IPS DF 6.9 (cell line): Measurements from ENCODE around the gene ANXA1.

ENCODE experiments used
- DNase-seq: peaks from one replicate; pipeline ENCODE4 v3.0.0-alpha.2; 2013; ENCODE audit warnings: low read depth, low spot score
- H3K27ac ChIP-seq: one replicate; pipeline ENCODE4 v1.5.1; 2013; ENCODE audit warnings: low read length, control low read depth
- H3K27me3 ChIP-seq: 2 replicates; pipeline ENCODE4 v1.6.1; 2013; ENCODE audit warnings: mild to moderate bottlenecking, low read length; ENCODE audit not compliant: control insufficient read depth, insufficient read depth
- H3K36me3 ChIP-seq: 2 replicates; pipeline ENCODE4 v1.6.1; 2013; ENCODE audit warnings: low read length; ENCODE audit not compliant: control insufficient read depth, insufficient read depth
- H3K4me1 ChIP-seq: 2 replicates; pipeline ENCODE4 v1.6.1; 2013; ENCODE audit warnings: low read length; ENCODE audit not compliant: control insufficient read depth, insufficient read depth
- H3K4me3 ChIP-seq: 2 replicates; pipeline ENCODE4 v1.5.1; 2013; ENCODE audit warnings: mild to moderate bottlenecking, low read length
- H3K9me3 ChIP-seq: 2 replicates; pipeline ENCODE4 v1.6.1; 2013; ENCODE audit warnings: low read length, inconsistent platforms; ENCODE audit not compliant: control insufficient read depth, insufficient read depth
- WGBS: extraction: QIAGEN DNeasy Blood & Tissue Kit; methylation state at CpG from one replicate; pipeline ENCODE4 v1.1.7; 2013; ENCODE audit warnings: mixed read lengths, missing lambda C conversion rate; ENCODE audit not compliant: insufficient read length, insufficient coverage; 5-methylcytosine and 5-hydroxymethylcytosine counted together

The ANXA1 gene

DNA sequence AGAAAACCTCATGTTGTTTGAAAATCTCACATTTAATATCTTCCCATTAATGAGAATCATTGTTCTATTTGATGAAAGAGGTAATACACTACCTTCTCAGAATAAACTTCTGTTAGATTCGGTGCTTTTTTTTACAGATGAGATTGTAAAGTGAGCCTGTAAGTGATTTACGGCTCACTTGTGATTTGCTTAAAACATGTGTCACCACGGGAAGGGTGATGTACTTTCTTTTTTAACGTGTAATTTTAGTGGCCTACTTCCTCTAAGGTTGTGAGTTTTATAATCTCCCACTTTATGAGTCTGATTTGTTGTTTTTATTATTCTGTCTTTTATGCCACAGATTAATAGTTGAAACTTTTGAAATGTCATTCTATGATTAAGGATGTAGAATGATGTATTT, 15.9 kb downstream of the ANXA1 start:
- WGBS: no CpG with 5 or more reads among the region's 4 CpGs
- Histone ChIP-seq H3K4me3 (no peak overlapping the region), H3K9me3 (no peaks in the 10 kb centered on the region), H3K36me3 (no peaks in the 10 kb centered on the region), H3K27ac (no peak overlapping the region), H3K27me3 (no peaks in the 10 kb centered on the region), H3K4me1 (no peaks in the 10 kb centered on the region)
- no peak for DNase-seq

DNA sequence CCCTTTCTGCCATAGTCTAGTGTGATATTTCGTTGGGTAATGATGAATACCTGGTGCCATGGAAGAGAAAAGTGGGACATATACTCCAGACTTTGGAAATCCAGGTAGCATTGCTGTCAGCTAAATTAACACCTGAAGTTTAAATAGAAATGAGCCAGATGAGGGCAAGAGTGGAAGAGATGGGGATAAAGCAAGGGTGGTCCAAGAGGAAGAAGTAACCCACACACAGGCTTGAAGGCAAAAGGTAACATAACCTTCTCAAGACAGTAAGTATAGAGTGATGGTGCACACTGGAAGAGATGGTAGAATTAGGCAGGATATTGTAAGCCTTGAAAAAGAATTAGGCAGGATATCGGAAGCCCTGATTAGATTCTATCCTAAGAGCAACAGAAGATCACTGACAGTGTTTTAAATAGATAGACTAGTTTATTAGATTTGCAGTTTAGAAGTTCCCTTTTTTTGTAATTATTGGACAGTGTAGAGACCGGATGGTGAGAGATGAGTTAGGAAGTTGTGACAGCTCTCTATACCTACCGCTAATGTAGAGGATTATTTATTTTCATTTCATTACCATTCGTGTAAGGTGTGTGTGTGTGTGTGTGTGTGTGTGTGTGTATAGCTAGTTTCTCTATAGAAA, 16.8 kb downstream of the ANXA1 start:
- no peak overlapping the region for H3K27ac ChIP-seq
- H3K36me3 ChIP-seq: no peaks in the 10 kb centered on the region
- DNase-seq: no peak
- no peaks in the 10 kb centered on the region for H3K4me1 ChIP-seq
- no peak overlapping the region for H3K4me3 ChIP-seq
- no CpG with 5 or more reads among the region's 5 CpGs for WGBS
- no peaks in the 10 kb centered on the region for H3K9me3 ChIP-seq
- H3K27me3 ChIP-seq: no peaks in the 10 kb centered on the region

DNA sequence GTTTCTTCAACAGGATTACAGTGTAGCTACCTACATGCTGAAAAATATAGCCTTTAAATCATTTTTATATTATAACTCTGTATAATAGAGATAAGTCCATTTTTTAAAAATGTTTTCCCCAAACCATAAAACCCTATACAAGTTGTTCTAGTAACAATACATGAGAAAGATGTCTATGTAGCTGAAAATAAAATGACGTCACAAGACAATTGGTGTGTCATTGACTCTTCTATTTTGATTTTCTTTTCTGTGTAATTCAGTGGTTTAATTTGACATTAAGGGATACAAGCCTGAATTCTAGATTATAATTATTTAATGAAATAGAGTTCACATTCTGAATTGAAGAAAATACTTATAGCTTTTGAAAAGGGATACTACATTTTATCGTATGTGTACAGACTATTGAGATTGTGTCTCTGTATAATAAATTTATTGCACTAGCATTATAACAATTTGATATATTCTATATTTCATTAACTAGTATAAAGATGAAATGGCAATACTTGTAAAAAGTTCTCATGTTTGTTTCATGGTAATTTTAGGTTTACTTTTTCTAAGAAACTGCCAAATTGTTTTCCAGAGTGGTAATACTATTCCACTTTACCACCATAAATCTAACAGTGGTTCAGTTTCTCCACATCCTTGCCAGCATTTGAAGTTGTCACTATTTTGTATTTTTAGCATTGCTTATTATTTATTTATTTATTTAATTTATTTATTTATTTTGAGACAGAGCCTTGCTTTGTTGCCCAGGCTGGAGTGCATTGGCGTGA, 18.7 kb downstream of the ANXA1 start:
- Histone ChIP-seq H3K36me3 (no peaks in the 10 kb centered on the region), H3K27me3 (no peaks in the 10 kb centered on the region), H3K9me3 (no peaks in the 10 kb centered on the region), H3K4me1 (no peaks in the 10 kb centered on the region), H3K27ac (no peak overlapping the region), H3K4me3 (no peak overlapping the region)
- WGBS: no CpG with 5 or more reads among the region's 3 CpGs
- DNase-seq: no peak

DNA sequence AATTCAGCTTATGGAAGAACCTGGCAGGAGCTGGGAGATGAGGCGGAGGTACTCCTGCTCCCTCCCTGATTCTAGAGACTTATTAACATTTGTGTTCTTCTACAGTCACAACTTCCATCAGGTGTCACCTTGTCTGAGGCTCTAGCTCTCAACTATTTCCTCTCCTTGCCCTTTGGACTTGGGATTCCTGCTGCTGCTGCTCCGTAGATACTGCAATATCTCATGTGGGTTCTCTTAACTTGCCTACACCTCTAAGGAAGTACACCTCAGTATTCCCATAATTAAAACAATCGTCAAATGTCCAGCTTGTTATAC, 21.2 kb downstream of the ANXA1 start:
- Histone ChIP-seq H3K27me3 (no peaks in the 10 kb centered on the region), H3K9me3 (no peaks in the 10 kb centered on the region), H3K36me3 (no peaks in the 10 kb centered on the region), H3K27ac (no peak overlapping the region), H3K4me3 (no peak overlapping the region), H3K4me1 (no peaks in the 10 kb centered on the region)
- WGBS: no CpG with 5 or more reads among the region's 3 CpGs
- no peak for DNase-seq

DNA sequence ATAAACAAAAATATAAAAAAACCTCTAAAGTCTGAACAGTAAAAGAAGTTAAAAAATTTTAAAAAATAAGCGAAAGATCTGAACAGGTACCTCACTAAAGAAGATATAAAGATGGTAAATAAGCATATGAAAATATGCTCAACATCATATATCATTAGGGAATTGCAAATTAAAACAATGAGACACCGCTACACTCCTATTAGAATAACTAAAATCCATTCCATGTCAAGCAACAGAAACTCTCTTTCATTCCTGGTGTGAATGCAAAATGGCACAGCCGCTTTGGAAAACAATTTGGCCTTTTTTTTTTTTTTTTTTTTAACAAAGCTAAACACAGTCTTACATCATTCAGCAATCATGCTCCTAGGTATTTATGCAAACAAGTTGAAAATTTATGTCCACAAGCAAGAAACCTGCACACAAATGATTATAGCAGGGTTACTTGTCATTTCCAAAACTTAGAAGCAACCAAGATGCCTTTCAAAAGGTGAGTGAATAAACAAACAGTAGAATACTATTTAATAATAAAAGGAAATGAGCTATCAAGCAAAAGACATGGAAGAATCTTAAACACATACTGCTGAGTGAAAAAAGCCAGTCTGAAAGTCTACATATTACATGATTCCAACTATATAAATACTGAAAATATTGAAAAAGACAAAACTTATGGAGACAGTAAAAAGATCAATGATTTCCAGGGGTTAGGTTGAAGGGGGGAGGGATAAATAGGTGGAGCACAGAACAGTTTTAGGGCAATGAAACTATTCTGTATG, 22.1 kb downstream of the ANXA1 start:
- Histone ChIP-seq H3K27ac (no peak overlapping the region), H3K4me1 (no peaks in the 10 kb centered on the region), H3K36me3 (no peaks in the 10 kb centered on the region), H3K27me3 (no peaks in the 10 kb centered on the region), H3K4me3 (no peak overlapping the region), H3K9me3 (no peaks in the 10 kb centered on the region)
- whole genome bisulfite sequencing: no CpG with 5 or more reads among the region's 3 CpGs
- no peak for DNase-seq

DNA sequence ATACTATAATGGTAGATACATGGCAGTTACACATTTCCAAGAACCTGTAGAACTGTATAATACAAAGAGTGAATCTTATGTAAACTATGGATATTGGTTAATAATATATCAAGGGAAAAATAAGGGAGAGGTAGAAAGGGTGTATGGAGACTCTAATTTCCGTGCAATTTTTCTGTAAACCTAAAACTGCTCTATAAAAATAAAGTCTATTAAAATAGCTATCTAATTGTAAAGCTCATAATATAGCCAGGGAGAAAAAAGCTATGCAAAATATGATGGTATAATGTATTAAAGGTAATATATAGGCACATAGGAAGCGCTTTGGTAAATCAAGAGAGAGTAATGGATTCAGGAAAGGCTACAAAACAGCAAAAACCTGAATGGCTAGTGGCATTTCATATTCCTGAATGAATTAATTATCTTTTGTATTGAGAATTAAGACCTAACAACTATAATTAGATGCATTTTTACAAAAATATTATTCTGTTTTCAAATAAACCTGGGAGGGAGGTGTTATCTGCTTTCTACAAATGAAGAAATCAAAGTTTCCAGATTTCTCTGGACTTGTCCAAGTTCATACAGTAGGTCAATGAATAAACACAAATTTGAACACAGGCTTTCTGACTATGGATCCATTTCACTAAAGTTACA, 22.8 kb downstream of the ANXA1 start:
- 0 out of 2 replicates have a peak, but pooled peaks cover under 1% of the 10 kb centered on the region for H3K4me1 ChIP-seq
- WGBS: 100% methylated on average over 1 of the region's 2 CpGs

DNA sequence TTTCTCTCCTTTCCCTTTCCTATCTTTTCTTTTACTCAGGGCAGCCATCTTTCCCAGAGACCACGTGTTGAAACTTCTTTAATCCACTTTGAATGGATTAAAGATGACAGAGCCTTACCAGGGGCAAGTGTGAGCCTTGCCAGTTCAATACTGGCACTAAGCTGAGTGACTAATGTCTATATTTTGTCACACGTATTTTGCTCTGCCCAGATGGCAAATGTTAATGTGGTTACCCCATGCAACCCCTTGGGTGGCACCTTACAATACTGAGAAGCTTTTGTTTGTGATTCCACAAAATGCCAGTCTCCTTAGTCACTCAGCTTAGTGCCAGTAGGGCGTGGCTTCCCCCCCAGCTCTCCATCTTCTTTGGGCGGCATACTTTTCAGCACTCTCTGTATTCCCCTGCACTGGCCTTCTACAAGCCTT, 24.8 kb downstream of the ANXA1 start:
- Histone ChIP-seq H3K27me3 (no peaks in the 10 kb centered on the region), H3K36me3 (no peaks in the 10 kb centered on the region), H3K27ac (no peak overlapping the region), H3K9me3 (no peaks in the 10 kb centered on the region), H3K4me1 (0 out of 2 replicates have a peak, but pooled peaks cover 1% of the 10 kb centered on the region), H3K4me3 (no peak overlapping the region)
- no CpG with 5 or more reads among the region's 4 CpGs for WGBS
- no peak for DNase-seq

More for the DNA sequence above, 22.8 kb downstream of the ANXA1 start:
- Histone ChIP-seq H3K4me3 (no peak overlapping the region), H3K27me3 (no peaks in the 10 kb centered on the region), H3K36me3 (no peaks in the 10 kb centered on the region), H3K9me3 (no peaks in the 10 kb centered on the region), H3K27ac (no peak overlapping the region)
- no peak for DNase-seq

DNA sequence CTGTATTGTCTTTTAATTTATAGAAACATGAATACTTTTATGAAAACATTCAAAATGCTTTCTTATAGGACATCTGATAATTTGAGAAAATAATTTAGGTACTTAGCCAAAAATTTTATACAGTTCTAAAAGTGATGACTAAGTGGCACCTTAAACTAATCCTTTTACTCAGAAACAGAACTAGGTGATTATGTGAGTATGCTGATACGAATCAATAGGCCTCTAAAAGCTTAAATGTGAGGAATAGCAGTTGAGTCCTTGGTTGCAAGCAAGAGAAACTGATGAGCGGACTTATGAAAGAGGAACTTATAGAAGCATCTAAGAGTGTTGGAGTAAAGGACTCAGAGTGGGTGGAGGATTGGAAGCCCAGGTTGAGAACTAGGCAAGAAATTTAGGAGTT, 26.4 kb downstream of the ANXA1 start:
- Histone ChIP-seq H3K27ac (no peak overlapping the region), H3K9me3 (no peaks in the 10 kb centered on the region), H3K4me1 (0 out of 2 replicates have a peak, but pooled peaks cover 1% of the 10 kb centered on the region), H3K36me3 (no peaks in the 10 kb centered on the region), H3K27me3 (no peaks in the 10 kb centered on the region), H3K4me3 (no peak overlapping the region)
- WGBS: no CpG with 5 or more reads among the region's 2 CpGs
- DNase-seq: no peak

DNA sequence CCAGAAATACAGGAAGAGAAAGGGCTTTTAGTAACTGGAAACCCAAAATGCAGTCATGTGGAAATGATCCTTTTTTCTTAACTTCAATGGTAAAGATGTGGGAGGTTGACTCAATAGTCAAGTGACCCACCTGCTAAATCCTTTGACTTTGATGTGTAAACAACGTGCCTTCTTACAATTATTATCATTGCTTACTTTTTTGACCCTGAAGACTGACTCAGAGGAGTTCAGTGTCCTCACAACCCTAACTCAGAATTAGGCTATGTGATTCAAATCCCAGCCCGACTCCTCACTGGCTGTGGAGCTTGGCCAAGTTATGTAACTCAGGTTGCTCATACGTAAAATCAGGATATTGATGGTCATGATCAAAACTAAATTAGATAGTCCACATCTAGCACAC, 27.9 kb downstream of the ANXA1 start:
- WGBS: no CpG with 5 or more reads among the region's 3 CpGs
- Histone ChIP-seq H3K27me3 (no peaks in the 10 kb centered on the region), H3K36me3 (no peaks in the 10 kb centered on the region), H3K4me1 (0 out of 2 replicates have a peak, but pooled peaks cover 1% of the 10 kb centered on the region), H3K4me3 (no peak overlapping the region), H3K27ac (no peak overlapping the region), H3K9me3 (no peaks in the 10 kb centered on the region)
- no peak for DNase-seq

DNA sequence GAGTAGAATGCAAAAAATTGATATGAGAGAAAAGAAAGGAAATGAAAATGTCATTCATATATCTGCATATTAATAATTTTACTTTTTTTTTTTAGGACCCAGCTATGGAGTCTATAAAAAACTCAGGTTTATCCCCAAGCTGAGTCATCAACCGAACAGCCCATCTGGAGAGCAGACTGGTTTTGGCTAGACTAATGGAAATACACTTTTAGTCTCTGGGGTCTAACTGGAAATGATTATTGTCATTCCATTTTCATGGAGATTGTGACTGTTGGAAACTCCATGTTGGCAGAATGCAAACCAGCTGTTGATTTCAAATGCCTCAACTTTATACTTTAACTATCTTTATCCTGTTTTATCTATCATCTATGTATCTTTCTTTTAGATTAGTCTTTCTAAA, 28.7 kb downstream of the ANXA1 start:
- Histone ChIP-seq H3K4me1 (0 out of 2 replicates have a peak, but pooled peaks cover 1% of the 10 kb centered on the region), H3K27ac (no peak overlapping the region), H3K9me3 (no peaks in the 10 kb centered on the region), H3K36me3 (no peaks in the 10 kb centered on the region), H3K4me3 (no peak overlapping the region), H3K27me3 (no peaks in the 10 kb centered on the region)
- no peak for DNase-seq
- WGBS: no CpG with 5 or more reads among the region's 1 CpG
